CD4-positive, alpha-beta T cell (primary cell): ENCODE measurements around the gene SUSD5. TPM values are rescaled to one million over a fixed set of nuclear protein-coding genes. Genes with fewer than 3 reads are reported as not detected.

Experiments
- ATAC-seq: fragments of 200-7000 bp; cut with Tn5 transposase; one replicate; pipeline ENCODE4 v1.10.0; 2022; ENCODE audit warnings: mild to moderate bottlenecking; ENCODE audit not compliant: poor library complexity
- CTCF ChIA-PET: fragments of 350-600 bp; sonication (Branson Sonifier 250); formaldehyde crosslinking; loops from one replicate; lab custom pipeline; 2021; ENCODE audit warnings: antibody characterized with exemption, inconsistent platforms; lab: Charles Lee
- POLR2A ChIA-PET: fragments of 350-600 bp; sonication (Branson Sonifier 250); formaldehyde crosslinking; loops from one replicate; lab custom pipeline; 2021; ENCODE audit warnings: antibody characterized with exemption, inconsistent platforms; lab: Charles Lee
- DNase-seq, 14 experiments: peaks; one replicate each; pipeline ENCODE4 v3.0.0-alpha.2; 2013 to 2020; ENCODE audit warnings: mixed read lengths in 2 of 14
- H3K27ac ChIP-seq, 2 donors: one replicate each; pipeline versions ENCODE4 v1.5.1 to v1.7.0; 2013; ENCODE audit warnings: low read length in 2 of 2, low read depth in 1 of 2, mild to moderate bottlenecking in 1 of 2
- H3K27me3 ChIP-seq, 2 experiments: 1 replicate in 1 of 2; 2 replicates in 1 of 2; pipeline versions ENCODE4 v1.6.1 to v1.7.0; 2013; ENCODE audit warnings: low read length in 2 of 2, control low read depth in 1 of 2, mild to moderate bottlenecking in 1 of 2, moderate library complexity in 1 of 2; ENCODE audit not compliant: insufficient read depth in 2 of 2, control insufficient read depth in 1 of 2
- H3K36me3 ChIP-seq: one replicate; pipeline ENCODE4 v1.6.1; 2013; ENCODE audit warnings: low read length, control low read depth; ENCODE audit not compliant: insufficient read depth
- H3K4me1 ChIP-seq: one replicate; pipeline ENCODE4 v1.6.1; 2013; ENCODE audit warnings: low read length, control low read depth; ENCODE audit not compliant: insufficient read depth
- H3K4me3 ChIP-seq: one replicate; pipeline ENCODE4 v1.5.1; 2013; ENCODE audit warnings: mild to moderate bottlenecking, low read length, moderate library complexity
- H3K9me3 ChIP-seq, 2 experiments: 1 replicate in 1 of 2; 2 replicates in 1 of 2; pipeline versions ENCODE4 v1.6.1 to v1.7.0; 2013; ENCODE audit warnings: low read length in 2 of 2, mild to moderate bottlenecking in 2 of 2, control low read depth in 1 of 2, moderate library complexity in 1 of 2; ENCODE audit not compliant: control insufficient read depth in 1 of 2, insufficient read depth in 1 of 2
- H3K27ac Mint-ChIP-seq: one replicate; pipeline ENCODE4 v1.8.0; 2020; ENCODE audit warnings: mixed read lengths
- H3K27me3 Mint-ChIP-seq: one replicate; pipeline ENCODE4 v1.8.0; 2021; ENCODE audit warnings: mixed read lengths
- H3K36me3 Mint-ChIP-seq: one replicate; pipeline ENCODE4 v1.8.0; 2021; ENCODE audit warnings: low read depth, mixed read lengths
- H3K4me1 Mint-ChIP-seq: one replicate; pipeline ENCODE4 v1.8.0; 2021; ENCODE audit warnings: low read depth, mixed read lengths
- H3K4me3 Mint-ChIP-seq: one replicate; pipeline ENCODE4 v1.8.0; 2020; ENCODE audit warnings: mild to moderate bottlenecking, mixed read lengths
- H3K9me3 Mint-ChIP-seq: one replicate; pipeline ENCODE4 v1.8.0; 2020; ENCODE audit warnings: mixed read lengths
- intact Hi-C, 2 experiments: fragments of 100-400 bp; cut with DNase I in 1 of 2; cut with micrococcal nuclease in 1 of 2; formaldehyde crosslinking; loops; one replicate each; pipeline versions ENCODE4 v1.15.1 to v1.9.0; 2023 to 2025; cut with DNase I, micrococcal nuclease
- total RNA-seq, 174 experiments: library from RNA in 2 of 174; stranded (reverse) in 2 of 174; gene quantifications; one replicate each; pipeline ENCODE4 v1.2.3 and lab custom pipeline; 2021 to 2026
- TF ChIP-seq, protein P1 (sequence below): fragments of 200-600 bp; IDR thresholded peaks from one replicate; pipeline ENCODE4 v1.8.0; 2022; ENCODE audit warnings: antibody characterized with exemption, mild to moderate bottlenecking

Gene SUSD5
- total RNA-seq, 2 experiments from 2014 or later = not detected

DNA sequence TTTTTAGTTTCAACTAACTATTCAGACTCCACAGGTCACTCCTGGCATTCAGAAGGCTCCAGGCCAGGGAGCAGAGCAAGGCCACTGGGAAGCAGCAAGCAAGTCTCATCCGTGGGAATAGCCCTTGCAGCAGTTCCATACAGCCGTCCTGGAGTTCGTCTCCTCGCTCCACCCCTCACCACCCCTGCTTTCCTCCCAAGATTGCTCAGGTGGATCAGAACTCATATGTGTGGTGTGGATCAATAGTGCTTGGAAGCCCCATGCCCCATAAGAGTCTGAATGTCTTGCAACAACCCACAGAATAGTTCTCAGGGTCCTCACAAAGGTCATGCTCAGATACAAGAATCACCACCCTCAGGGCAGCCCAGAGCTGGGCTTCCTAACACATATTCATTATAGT is 44.5 kb downstream of the SUSD5 start:
- H3K27me3 ChIP-seq = peaks cover 0 to 2% of the 10 kb centered on the region in 2 experiments
- TF ChIP-seq, protein P1, sequence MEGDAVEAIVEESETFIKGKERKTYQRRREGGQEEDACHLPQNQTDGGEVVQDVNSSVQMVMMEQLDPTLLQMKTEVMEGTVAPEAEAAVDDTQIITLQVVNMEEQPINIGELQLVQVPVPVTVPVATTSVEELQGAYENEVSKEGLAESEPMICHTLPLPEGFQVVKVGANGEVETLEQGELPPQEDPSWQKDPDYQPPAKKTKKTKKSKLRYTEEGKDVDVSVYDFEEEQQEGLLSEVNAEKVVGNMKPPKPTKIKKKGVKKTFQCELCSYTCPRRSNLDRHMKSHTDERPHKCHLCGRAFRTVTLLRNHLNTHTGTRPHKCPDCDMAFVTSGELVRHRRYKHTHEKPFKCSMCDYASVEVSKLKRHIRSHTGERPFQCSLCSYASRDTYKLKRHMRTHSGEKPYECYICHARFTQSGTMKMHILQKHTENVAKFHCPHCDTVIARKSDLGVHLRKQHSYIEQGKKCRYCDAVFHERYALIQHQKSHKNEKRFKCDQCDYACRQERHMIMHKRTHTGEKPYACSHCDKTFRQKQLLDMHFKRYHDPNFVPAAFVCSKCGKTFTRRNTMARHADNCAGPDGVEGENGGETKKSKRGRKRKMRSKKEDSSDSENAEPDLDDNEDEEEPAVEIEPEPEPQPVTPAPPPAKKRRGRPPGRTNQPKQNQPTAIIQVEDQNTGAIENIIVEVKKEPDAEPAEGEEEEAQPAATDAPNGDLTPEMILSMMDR = no peak
- POLR2A ChIA-PET = no interaction called here
- Mint-ChIP-seq H3K36me3 (no peaks in the 10 kb centered on the region), H3K4me3 (no peak overlapping the region), H3K9me3 (peaks cover 4% of the 10 kb centered on the region), H3K27ac (no peak overlapping the region), H3K27me3 (no peaks in the 10 kb centered on the region), H3K4me1 (peaks cover 10% of the 10 kb centered on the region)
- H3K4me1 ChIP-seq = no peaks in the 10 kb centered on the region
- no peak overlapping the region for H3K27ac ChIP-seq
- no peak overlapping the region for H3K4me3 ChIP-seq
- DNase-seq = no peak
- no peaks in the 10 kb centered on the region for H3K36me3 ChIP-seq
- intact Hi-C loops = no loop called here
- no peak for ATAC-seq
- CTCF ChIA-PET = no interaction called here
- H3K9me3 ChIP-seq = peaks cover 4 to 10% of the 10 kb centered on the region in 2 experiments

GRCh38 chr3:33173672-33174071 is 44.9 kb downstream of the SUSD5 start:
- Mint-ChIP-seq H3K36me3 (no peaks in the 10 kb centered on the region), H3K27ac (no peak overlapping the region), H3K4me1 (peaks cover 10% of the 10 kb centered on the region), H3K4me3 (no peak overlapping the region), H3K27me3 (no peaks in the 10 kb centered on the region), H3K9me3 (peaks cover 4% of the 10 kb centered on the region)
- ChIA-PET CTCF (no interaction called here), POLR2A (no interaction called here)
- DNase-seq (no peak), ATAC-seq (no peak)
- Histone ChIP-seq H3K9me3 (peaks cover 2 to 9% of the 10 kb centered on the region in 2 experiments), H3K27me3 (peaks cover 0 to 2% of the 10 kb centered on the region in 2 experiments), H3K36me3 (no peaks in the 10 kb centered on the region), H3K4me3 (no peak overlapping the region), H3K27ac (no peak overlapping the region), H3K4me1 (no peaks in the 10 kb centered on the region)
- TF ChIP-seq, protein P1 = no peak
- intact Hi-C loops = no loop called here

- intact Hi-C loops = no loop called here
These were observed 45.5 kb downstream of the SUSD5 start for GRCh38 chr3:33173103-33173502.

More at GRCh38 chr3:33173103-33173502, 45.5 kb downstream of the SUSD5 start:
- Mint-ChIP-seq H3K27ac (no peak overlapping the region), H3K27me3 (no peaks in the 10 kb centered on the region), H3K9me3 (peaks cover 2% of the 10 kb centered on the region), H3K4me3 (no peak overlapping the region), H3K36me3 (no peaks in the 10 kb centered on the region), H3K4me1 (peaks cover 10% of the 10 kb centered on the region)
- H3K4me3 ChIP-seq = no peak overlapping the region
- CTCF ChIA-PET = no interaction called here
- H3K27ac ChIP-seq = no peak overlapping the region
- peaks cover 0 to 3% of the 10 kb centered on the region in 2 experiments for H3K9me3 ChIP-seq
- POLR2A ChIA-PET = no interaction called here
- no peak for DNase-seq
- TF ChIP-seq, protein P1 = no peak
- H3K27me3 ChIP-seq = peaks cover 0 to 2% of the 10 kb centered on the region in 2 experiments
- H3K36me3 ChIP-seq = no peaks in the 10 kb centered on the region
- H3K4me1 ChIP-seq = no peaks in the 10 kb centered on the region
- no peak for ATAC-seq
